ENCODE data around the gene APOLD1. TPM values are rescaled to one million over a fixed set of nuclear protein-coding genes. Genes with fewer than 3 reads are reported as not detected.
"Not testable (repeated sequence)": the region's sequence is repeated elsewhere in the genome, so short reads cannot be mapped to it uniquely, and the experiment has no call there.

APOLD1 gene, protein sequence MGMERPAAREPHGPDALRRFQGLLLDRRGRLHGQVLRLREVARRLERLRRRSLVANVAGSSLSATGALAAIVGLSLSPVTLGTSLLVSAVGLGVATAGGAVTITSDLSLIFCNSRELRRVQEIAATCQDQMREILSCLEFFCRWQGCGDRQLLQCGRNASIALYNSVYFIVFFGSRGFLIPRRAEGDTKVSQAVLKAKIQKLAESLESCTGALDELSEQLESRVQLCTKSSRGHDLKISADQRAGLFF
- 1.8 and 2.8 TPM in 2 replicates for total RNA-seq (2014; rRNA removed; shearing (Covaris generic))
- polyA plus RNA-seq (2015; cell fraction: cytosol; rRNA removed): 0.69 and 0.71 TPM in 2 replicates
- polyA plus RNA-seq (2015; cell fraction: nucleus; rRNA removed): 0.23 and 0.25 TPM in 2 replicates

DNA sequence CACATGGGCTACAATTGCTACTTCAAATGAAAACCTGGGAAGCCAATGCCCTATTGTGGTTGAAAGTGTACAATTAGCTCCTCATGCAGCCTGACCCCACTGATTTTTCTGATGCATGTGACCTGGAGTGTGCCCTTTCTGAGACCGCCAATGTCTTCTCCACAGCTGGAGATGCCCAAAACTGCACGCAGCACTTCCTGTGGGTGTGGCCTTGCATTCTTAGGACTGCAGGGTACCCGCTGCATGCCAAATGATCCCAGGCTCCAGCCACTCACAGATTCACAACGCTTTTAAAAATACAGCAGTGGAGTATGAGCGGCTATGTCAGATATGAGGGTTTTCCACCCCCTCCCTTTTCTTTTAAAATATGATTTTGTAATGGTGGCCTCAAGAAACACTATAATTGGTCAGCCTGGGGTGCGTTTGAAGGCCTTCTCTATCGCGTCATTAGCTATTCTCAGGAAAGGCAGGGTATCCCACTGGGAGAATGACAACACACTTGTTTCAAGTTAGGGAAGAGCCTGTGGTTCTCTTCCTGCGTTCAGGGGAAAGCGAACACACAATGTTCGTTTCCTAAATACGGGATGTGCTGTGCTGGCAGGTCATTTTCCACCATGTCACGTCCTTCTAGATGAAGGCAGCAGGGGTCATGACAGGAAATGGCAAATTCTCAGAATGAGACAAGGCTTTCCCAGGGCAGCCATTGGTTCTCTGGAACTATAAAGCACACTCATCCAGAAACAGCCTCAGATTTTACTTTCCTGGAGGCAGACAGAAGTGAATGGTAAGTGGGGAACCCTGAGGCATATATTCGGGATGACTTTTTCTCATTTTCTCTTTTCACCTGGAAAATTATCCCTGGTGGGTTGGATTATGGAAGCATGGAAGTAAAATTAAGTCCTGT is at the start of gene APOLD1:
TSS of gene APOLD1 (plus strand) at position 749 of the 904 bp plus-strand sequence. CDS start at position 782, 33 bp downstream.
- no peak for DNase-seq (ENCODE audit: low read depth)

DNA sequence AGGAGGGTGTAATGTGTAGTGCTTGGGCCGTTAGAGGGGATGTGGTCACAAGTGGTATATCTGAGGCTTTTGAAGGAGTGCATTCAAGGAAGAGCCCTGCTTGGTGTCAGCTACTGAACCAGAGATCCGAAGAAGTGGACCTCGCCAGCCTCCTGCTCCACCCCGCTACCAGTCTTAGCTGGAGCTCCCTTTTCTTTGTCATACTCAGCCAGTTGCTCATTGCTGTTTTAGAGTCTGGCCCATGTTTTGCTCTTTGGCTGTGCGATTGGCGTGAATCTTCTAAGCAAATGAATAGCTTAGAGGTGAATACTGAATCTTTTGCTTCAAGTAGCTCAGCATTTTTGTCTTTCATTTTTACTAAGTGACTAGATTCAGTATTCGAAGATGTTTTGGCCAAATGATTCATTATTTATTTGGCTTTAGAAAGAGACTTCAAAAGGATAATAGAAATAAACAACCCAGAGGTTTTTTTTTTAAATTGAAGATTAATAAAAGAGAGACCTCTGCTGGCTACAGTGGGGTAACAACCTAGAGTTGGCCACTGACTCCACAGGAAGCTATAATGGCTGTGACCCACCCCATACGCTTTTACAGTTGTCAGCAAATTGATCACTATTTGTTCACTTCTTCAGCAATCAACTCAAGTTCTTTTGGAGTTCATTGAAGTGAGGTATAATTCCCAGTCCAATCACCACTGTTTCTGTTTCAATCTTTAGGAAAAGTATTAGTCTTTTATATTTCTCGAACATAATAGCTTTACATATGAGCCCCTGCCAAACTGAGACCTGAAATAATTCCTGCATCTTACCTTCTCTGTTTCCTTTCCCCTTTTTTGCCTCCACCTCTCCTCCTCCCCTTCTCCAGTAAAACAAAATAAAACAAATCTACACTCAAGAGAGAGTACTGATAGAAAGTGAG is 48.4 kb upstream of the APOLD1 start:
- DNase-seq (ENCODE audit: low read depth): peak; percentile 56

DNA sequence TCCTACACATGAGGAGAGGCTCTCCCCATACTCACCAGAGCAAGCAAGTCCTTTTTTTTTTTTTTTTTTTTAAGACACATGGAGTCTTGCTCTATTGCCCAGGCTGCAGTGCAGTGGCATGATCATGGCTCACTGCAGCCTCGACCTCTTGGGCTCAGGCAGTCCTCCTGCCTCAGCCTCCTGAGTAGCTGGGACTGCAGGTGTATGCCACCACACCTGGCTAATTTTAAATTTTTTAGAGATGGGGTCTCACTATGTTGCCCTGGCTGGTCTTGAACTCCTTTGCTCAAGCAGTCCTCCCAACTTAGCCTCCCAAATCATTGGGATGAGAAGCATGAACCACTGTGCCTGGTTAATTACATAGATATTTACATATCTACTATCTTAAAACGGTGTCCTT is 47.3 kb upstream of the APOLD1 start:
- DNase-seq (ENCODE audit: low read depth): not testable (repeated sequence)

DNA sequence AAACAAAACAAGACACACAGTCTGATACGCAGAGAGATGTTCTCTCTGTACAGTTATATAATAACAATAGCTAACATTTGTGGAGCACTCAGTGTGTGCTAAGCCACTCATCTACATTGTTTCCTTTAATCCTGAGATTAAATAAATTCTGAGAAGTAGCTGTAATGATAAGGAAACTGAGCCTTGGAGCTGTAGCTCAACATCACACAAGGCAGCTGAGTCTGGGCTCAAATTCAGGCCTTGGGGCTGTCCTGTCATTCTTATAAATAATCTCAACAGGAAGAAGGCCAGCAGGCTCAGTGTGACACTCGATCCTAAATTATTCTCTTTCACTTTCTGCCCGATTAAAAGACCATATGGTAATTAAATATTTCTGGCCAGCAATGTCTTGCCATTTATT is 43.8 kb upstream of the APOLD1 start:
- no peak for DNase-seq (ENCODE audit: low read depth)

DNA sequence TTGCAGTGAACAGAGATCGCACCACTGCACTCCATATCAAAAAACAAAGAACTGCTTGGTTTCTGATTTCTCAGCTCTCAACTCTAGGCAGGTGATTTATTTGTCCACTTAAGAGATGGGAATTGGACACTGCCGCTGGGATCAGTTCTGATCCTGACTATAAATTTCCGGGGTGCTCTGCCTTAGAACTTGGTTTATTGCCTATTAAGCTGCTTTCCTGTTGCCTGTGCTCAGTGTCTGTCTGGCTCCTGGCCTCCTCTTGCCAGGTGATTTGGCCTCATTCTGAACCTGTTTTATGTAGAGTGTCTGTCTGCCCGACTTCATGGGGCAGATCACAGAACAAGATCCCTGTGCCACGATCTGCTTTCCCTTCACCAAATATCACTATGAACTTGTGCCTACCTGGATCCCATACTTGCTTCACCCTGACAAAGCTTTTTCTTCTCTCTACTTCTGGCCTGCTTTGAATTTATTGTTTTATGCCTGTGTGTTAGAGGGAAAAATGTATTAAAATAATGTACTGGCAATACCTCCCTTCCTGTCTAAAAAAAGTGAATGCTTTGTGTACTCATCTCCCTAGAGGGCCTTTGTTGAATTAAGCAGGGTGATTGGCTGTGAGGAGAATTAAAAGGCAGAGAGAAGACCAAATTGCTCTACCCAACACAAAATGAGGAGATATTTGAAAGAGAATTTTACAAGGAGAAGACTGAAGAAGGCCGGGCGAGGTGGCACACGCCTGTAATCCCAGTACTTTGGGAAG is 40.7 kb upstream of the APOLD1 start:
- no peak for DNase-seq (ENCODE audit: low read depth)

DNA sequence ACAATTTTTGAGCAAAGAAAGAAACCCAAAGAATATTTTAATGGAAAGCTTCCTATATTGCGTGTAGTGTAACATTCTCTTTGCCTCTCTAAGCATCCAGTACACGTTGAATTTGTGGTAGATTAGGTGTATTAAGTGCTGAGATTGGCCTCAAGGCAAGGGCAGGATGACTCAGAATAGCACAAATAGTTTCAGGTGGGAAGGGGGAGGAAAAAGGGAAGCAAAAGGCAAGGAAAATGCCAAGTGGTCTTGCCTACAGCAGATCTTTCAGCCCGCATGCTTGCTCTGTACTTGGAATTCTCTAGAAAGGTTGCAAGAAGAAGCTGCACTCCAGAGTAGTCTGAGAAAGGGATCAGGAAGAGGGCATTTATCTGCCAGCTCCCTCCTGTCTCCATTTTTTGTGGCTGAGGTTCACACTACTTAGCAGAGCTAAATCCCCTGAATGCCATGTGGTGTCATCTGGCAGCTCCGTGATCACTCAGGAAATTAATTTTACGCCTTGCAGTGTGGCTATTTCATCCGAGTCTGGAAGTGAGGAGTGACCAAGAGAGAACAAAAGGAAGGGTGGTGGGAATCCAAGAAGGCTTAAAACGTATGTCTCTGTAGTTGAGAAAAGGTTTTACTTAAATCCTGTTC is 39.8 kb upstream of the APOLD1 start:
- peak; percentile 8 for DNase-seq (ENCODE audit: low read depth)

DNA sequence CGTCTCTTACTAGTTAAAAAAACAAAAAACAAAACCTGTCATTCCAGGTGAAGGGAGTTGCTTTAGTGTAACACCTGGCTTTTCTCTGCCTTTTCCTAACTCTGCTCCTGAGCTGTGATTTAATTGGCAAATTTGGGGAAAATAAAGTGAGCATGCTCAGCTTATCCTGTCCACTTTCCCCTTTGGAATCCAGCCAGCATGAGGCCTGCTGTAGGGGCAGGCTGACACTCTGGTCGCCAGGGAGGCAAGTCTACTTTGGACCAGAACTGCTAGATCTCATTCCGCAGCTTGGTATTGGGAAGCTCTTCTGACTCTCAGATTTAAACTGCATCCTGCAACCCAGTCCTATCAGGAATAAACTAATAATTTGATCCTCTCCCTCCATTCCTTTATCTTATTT is 38.2 kb upstream of the APOLD1 start:
- no peak for DNase-seq (ENCODE audit: low read depth)

DNA sequence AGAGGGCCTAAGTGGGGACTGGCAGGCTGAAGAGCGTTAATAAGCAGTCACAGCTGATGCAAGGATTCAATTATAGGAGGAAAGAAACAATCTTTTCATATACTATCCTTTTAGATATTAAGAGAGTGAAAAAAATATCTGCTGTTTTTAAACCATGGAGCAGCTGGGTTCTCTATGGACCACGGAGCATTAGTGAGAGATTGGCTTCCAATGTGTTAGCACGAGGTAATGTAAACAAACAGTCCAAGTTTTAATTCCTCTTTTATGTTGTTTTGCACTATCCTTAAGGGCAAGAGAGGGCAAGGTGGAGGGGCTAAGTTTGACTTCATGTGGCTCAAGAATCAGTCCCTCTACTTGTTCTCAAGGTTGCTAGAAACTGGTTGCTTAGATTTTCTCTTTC is 37.4 kb upstream of the APOLD1 start:
- no peak for DNase-seq (ENCODE audit: low read depth)

DNA sequence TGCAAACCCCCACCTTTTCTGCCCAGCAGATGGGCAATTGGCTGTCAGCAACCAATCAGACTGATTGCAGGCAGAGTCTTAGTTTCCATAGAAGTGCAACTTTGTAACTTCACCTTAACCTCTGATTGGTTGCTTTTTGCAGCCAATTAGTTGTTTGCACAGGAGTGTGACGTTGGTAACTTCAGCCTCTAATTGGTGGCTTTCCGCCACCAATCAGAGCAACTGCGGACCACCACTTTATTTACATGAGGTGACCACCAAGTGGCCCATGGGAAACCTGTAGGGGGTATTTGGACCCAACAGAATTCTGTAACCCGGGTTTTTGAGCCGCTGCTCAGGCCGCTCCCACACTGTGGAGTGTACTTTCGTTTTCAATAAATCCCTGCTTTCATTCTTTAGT is 36.0 kb upstream of the APOLD1 start:
- no peak for DNase-seq (ENCODE audit: low read depth)

DNA sequence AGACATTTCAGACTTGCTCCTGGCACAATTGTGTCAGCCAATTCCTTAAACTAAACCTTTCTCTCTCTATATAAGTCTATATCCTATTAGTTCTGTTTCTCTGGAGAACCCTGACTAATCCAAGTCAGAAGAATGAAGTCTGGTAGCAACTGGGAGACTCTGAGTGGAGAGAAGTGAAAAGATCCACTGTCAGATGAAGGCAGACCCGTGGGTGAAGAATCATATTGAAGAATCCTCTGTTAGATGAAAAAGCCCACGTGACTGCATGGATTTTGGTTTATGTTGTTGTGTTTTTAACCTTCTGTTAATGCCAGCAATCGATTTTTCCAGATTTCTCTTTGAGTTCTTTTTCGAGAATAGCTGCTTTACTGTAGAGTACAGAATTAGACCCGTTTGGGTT is 29.5 kb upstream of the APOLD1 start:
- no peak for DNase-seq (ENCODE audit: low read depth)

DNA sequence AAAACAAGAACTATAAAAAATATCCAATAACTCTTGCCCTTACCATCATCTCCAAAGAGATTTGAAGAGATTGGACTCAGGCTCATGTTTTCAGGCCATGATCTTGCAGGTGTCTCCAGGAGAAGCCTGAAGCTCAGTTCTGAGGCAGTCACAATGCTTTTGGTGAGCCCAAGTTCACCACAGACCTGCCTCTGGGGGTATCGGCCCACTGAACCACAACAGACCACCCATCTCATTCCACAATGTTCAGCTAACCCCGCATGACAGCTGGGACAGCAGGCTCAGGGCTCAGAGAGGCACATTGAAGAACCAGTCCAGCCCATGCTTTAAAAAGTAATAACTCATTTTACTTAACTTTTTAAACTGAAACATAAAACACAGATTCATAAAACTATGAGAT is 28.3 kb upstream of the APOLD1 start:
- DNase-seq (ENCODE audit: low read depth): no peak

DNA sequence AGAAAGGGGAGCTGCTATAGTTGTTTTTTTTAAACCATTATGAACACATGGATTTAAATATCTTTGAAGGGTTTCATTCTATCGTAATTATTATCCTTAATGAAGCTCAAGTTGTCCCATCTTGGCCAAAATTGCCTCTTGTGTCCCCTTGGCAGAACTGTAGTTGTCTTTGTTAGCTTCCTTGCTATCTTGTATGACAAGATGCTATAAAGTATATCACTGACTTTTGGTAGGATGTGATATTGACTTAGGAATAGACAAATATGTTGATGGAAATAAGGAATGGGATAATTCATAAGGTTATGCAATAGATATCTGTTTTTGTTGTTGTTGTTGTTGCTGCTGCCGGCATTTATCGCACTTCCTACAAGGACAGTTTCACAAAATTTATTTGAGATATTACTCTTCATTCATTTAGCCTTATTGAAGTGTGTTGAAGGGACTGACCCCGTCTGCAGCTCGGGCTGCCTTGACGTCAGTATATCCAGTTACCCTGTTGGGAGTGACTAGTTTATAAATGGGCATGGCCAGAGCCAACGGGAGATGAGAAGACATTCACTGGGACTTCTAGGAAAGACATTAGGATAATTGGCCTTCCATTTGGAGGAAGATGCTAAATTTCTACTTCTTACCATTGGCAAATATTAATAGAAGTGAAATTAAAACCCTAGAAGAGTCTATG is 26.1 kb upstream of the APOLD1 start:
- no peak for DNase-seq (ENCODE audit: low read depth)

DNA sequence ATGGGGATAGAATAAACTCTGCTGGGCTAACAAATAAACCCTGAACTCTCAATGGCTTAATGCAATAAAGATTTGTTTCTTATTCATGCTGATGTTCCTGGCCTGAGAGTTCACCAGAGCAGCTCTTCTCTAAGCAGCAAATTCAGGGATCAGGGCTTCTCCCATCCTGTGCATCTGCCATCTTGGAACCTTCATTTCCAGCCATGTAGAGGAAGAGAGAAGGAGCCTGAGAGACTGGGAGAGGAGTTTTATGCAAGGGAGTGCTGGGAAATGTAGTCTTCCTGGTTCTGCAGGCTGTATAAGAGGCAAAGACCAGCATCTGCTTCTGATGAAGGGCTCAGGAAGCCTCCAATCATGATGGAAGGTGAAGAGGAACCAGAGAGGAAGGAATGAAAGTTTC is 20.6 kb upstream of the APOLD1 start:
- peak; percentile 18 for DNase-seq (ENCODE audit: low read depth)

DNA sequence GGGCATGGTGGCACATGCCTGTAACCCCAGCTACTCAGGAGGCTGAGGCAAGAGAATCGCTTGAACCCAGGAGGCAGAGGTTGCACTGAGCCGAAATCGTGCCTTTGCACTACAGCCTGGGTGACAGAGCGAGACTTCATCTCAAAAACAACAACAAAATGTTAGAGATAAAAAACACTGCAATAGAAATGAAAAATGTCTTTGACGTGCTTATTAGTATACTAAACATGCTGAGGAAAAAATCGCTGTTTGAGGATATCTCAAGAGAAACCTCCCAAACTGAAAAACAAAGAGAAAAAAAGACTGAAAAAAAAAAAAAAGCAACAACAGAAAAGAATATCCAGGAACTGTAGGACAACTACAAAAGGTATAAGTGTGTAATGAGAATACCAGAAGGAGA is 15.2 kb upstream of the APOLD1 start:
- DNase-seq (ENCODE audit: low read depth): no peak

DNA sequence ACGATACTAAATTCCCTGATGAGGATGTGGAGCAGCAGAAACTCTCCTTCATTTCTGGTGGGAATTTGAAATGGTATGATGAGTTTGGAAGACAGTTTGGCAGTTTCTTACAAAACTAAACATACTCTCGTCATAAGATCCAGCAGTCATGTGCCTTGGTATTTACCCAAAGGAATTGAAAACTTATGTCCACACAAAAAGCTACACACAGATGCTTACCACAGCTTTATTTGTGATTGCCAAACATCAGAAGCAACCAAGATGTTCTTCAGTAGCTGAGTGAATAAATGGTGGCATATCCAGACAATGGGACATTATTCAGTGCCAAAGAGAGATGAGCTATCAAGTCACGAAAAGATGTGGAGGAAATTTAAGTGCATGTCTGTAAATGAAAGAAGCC is 10.7 kb upstream of the APOLD1 start:
- no peak for DNase-seq (ENCODE audit: low read depth)

DNA sequence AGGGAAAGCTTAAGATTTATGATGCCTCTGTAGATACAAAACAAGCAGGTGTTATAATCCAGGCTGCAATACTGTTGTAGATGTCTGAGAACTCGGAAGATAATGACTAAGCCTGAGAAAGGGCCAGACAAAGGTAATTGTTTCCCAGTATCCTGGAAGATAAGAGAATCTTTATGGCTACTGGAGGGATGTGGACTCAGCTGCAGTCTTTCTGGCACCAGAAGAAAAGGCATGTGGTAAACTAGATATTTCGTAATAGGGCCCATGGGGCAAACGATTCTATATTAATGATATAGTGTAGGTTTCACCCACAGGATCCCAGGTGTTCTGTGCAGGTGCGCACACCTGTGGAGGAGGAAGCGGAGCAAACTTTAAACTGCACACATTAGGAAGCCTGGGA is 9.2 kb upstream of the APOLD1 start:
- DNase-seq (ENCODE audit: low read depth): peak; percentile 71

DNA sequence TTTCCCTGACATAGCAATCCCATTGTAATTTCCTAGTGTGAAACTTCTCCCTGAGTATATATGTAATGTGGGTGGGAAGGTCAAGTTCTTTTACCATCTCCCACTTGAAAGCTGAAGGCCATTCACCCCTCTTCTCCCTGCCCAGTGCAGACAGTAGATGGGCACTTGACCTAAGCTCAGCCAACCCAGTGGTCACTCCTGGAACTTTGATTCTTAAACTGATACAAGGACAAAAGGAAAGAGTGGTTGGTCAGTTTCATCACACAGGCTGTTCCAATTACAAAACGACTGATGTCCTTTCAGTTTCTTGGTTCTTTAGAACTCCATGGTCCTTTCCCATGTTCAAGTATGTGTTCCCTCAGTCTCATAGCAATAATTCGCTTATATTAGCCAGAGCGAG is 8.4 kb upstream of the APOLD1 start:
- DNase-seq (ENCODE audit: low read depth): no peak

DNA sequence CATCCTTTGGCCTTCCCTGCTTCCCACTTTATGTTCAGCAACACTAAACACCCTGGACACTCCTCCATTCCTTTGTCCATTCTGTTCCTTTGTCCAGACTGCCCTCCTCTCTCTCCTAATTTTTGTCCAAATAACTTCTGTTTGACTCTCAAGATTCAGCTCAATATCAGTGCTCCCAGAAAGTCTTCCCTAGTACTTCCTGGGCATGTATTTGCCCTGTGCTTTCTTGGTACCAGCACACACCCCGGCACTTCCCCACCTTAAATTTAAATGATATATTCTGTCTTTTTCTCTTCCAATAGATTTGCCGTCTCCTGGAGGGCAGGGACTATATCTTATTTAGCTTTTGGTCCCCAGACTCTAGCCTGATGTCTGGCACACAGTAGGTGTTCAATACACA is 6.5 kb upstream of the APOLD1 start:
- no peak for DNase-seq (ENCODE audit: low read depth)

DNA sequence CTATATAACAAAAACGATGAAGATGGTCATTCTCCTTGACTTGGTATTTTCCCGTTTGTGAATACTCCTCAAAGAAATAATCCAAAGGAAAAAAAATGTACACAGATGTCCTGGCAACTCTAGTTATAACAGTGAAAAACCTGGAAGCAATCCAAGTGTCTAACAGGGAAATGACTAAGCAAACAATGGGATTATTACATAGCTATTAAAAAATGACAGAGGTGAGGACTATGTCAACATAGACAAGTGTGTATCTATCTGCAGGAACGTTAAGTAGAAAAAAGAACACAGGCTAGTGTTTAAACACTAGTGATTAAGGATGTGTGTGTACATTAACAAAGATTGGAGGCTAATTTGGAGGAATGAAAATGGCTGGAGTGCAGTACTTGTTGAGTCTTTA is 5.9 kb upstream of the APOLD1 start:
- DNase-seq (ENCODE audit: low read depth): peak; percentile 86

DNA sequence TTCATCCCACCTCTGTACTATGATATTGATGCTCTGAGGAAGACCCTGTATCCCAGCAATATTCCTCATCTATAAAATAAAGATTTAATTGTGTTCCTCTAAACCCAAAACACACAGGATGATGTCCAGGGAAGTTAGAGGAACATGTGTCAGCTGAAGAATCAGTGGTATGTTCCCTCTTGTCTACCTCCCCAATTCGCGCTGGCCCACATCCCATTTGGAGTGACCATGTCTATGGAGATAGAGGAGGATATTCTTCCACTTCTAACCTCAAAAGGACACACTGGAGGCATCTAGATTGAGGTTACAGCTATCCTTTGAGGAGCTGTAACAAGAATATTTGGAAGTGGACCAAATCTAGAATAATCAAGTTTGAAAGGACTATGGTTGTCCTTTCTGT is 1.3 kb upstream of the APOLD1 start:
- DNase-seq (ENCODE audit: low read depth): no peak

Data from HT1080 (cell line).